Osteoblast (primary cell): ENCODE data around the gene ADAMTS20. TPM values are rescaled to one million over a fixed set of nuclear protein-coding genes. Genes with fewer than 3 reads are reported as not detected.

Experiments used
- DNase-seq: peaks from one replicate; pipeline ENCODE4 v3.0.0; 2011; ENCODE audit warnings: low spot score, mixed read lengths; ENCODE audit not compliant: insufficient read length; ENCODE audit errors: missing footprints
- H2AFZ ChIP-seq: 2 replicates; pipeline ENCODE4 v1.6.0; 2011; ENCODE audit warnings: mild to moderate bottlenecking, low read length
- H3K27ac ChIP-seq: 2 replicates; pipeline ENCODE4 v1.5.1; 2011; ENCODE audit warnings: mild to moderate bottlenecking, low read depth, low read length, moderate library complexity
- H3K27me3 ChIP-seq: 2 replicates; pipeline ENCODE4 v1.6.0; 2012; ENCODE audit warnings: mild to moderate bottlenecking, control low read depth, inconsistent platforms, low read length, moderate library complexity; ENCODE audit not compliant: insufficient read depth
- H3K36me3 ChIP-seq: 2 replicates; pipeline ENCODE4 v1.5.1; 2011; ENCODE audit warnings: mild to moderate bottlenecking, low read length, control low read depth, moderate library complexity; ENCODE audit not compliant: insufficient read depth
- H3K4me1 ChIP-seq: 2 replicates; pipeline ENCODE4 v1.5.1; 2011; ENCODE audit warnings: mild to moderate bottlenecking, low read length, control low read depth, moderate library complexity; ENCODE audit not compliant: insufficient read depth
- H3K4me2 ChIP-seq: 2 replicates; pipeline ENCODE4 v1.6.0; 2011; ENCODE audit warnings: mild to moderate bottlenecking, low read length; ENCODE audit not compliant: insufficient read depth
- H3K4me3 ChIP-seq: fragments of 200-600 bp; sonication (generic); 3 replicates; pipeline ENCODE4 v1.5.1; 2012; ENCODE audit warnings: mild to moderate bottlenecking, low read length, inconsistent platforms; ENCODE audit not compliant: insufficient read depth
- H3K79me2 ChIP-seq: 2 replicates; pipeline ENCODE4 v1.6.0; 2012; ENCODE audit warnings: mild to moderate bottlenecking, low read length, control low read depth, inconsistent platforms; ENCODE audit not compliant: insufficient read depth
- H3K9me3 ChIP-seq: 2 replicates; pipeline ENCODE4 v1.5.1; 2011; ENCODE audit warnings: low read depth, low read length, control low read depth
- H4K20me1 ChIP-seq: 2 replicates; pipeline ENCODE4 v1.6.0; 2012; ENCODE audit warnings: mild to moderate bottlenecking, low read length, control low read depth; ENCODE audit not compliant: insufficient read depth
- total RNA-seq: library from RNA; depleted of rRNA; stranded (reverse); fragments of >200 nt; gene quantifications from 2 replicates; pipeline ENCODE4 v1.2.3, GENCODE V29; 2012
- TF ChIP-seq, protein P1 (sequence below): IDR thresholded peaks from 2 replicates; pipeline ENCODE4 v1.5.1; 2011; ENCODE audit warnings: mild to moderate bottlenecking, low read depth, low read length, moderate library complexity; ENCODE audit errors: extremely low read depth

ADAMTS20 gene
- total RNA-seq, 1 donor, result not detected

- no peak overlapping the region for H3K4me3 ChIP-seq
- no peak overlapping the region for H2AFZ ChIP-seq
Measured at GRCh38 chr12:43578782-43579181, 26.8 kb upstream of the ADAMTS20 start.

GRCh38 chr12:43577381-43577780 is 25.4 kb upstream of the ADAMTS20 start:
- TF ChIP-seq, protein P1, sequence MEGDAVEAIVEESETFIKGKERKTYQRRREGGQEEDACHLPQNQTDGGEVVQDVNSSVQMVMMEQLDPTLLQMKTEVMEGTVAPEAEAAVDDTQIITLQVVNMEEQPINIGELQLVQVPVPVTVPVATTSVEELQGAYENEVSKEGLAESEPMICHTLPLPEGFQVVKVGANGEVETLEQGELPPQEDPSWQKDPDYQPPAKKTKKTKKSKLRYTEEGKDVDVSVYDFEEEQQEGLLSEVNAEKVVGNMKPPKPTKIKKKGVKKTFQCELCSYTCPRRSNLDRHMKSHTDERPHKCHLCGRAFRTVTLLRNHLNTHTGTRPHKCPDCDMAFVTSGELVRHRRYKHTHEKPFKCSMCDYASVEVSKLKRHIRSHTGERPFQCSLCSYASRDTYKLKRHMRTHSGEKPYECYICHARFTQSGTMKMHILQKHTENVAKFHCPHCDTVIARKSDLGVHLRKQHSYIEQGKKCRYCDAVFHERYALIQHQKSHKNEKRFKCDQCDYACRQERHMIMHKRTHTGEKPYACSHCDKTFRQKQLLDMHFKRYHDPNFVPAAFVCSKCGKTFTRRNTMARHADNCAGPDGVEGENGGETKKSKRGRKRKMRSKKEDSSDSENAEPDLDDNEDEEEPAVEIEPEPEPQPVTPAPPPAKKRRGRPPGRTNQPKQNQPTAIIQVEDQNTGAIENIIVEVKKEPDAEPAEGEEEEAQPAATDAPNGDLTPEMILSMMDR, result no peak

More at GRCh38 chr12:43578782-43579181, 26.8 kb upstream of the ADAMTS20 start:
- no peaks in the 10 kb centered on the region for H3K79me2 ChIP-seq
- H3K36me3 ChIP-seq, result no peaks in the 10 kb centered on the region
- DNase-seq, result no peak
- H3K27ac ChIP-seq, result no peak overlapping the region
- no peak overlapping the region for H3K4me2 ChIP-seq
- no peaks in the 10 kb centered on the region for H3K4me1 ChIP-seq
- H4K20me1 ChIP-seq, result no peaks in the 10 kb centered on the region
- no peaks in the 10 kb centered on the region for H3K27me3 ChIP-seq
- TF ChIP-seq, protein P1, result no peak
- no peaks in the 10 kb centered on the region for H3K9me3 ChIP-seq

DNA sequence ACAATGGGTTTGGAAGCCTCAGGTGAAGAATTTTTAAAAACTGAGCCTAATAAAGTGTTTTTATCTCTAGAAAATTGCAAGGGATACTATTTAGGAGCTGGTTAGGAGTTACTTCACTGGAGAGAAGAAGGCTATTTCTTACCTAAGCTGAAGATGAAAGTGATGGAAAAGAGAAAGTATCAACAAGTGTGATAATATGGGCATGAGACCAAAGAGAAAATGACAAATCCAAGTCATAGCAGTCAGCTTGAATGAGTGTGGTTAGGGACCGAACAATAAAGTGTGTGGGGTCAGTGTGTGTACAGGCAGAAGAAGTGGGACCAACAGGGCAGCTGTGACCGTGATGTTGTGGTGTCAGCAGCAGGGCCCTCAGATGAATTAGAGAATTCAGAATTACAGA is 24.2 kb upstream of the ADAMTS20 start:
- Histone ChIP-seq H3K4me1 (no peaks in the 10 kb centered on the region), H3K9me3 (no peaks in the 10 kb centered on the region), H3K79me2 (no peaks in the 10 kb centered on the region), H3K36me3 (no peaks in the 10 kb centered on the region), H4K20me1 (no peaks in the 10 kb centered on the region), H3K4me2 (no peak overlapping the region), H3K27ac (no peak overlapping the region), H3K27me3 (no peaks in the 10 kb centered on the region), H2AFZ (no peak overlapping the region), H3K4me3 (no peak overlapping the region)
- no peak for DNase-seq
- TF ChIP-seq, protein P1, result no peak

More at GRCh38 chr12:43577381-43577780, 25.4 kb upstream of the ADAMTS20 start:
- H3K4me2 ChIP-seq, result no peak overlapping the region
- no peaks in the 10 kb centered on the region for H3K27me3 ChIP-seq
- H3K9me3 ChIP-seq, result no peaks in the 10 kb centered on the region
- no peak for DNase-seq
- H3K4me1 ChIP-seq, result no peaks in the 10 kb centered on the region
- H4K20me1 ChIP-seq, result no peaks in the 10 kb centered on the region
- H3K79me2 ChIP-seq, result no peaks in the 10 kb centered on the region
- no peaks in the 10 kb centered on the region for H3K36me3 ChIP-seq
- H3K4me3 ChIP-seq, result no peak overlapping the region
- no peak overlapping the region for H3K27ac ChIP-seq
- no peak overlapping the region for H2AFZ ChIP-seq

DNA sequence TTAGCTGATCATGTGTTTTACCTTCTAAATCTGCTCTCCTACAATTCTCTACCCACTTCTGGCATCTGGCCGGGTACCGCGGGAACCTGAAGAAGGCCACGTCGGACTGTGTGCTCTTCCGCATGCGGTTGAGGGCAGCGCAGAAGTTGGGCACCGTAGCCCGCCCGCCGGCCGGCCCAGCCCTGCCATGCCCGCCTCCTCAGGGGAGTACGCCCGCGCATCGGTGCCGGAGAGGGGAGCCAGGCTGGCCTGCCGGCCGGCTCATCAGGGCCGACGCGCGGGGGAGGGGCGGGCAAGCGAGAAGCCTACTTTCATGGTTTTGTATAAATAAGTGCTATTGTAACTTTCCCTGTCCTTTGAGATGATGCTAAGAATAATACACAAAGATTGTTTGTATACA is 19.9 kb upstream of the ADAMTS20 start:
- H3K27ac ChIP-seq, result no peak overlapping the region
- TF ChIP-seq, protein P1, result no peak
- H3K79me2 ChIP-seq, result no peaks in the 10 kb centered on the region

More for the DNA sequence above, 19.9 kb upstream of the ADAMTS20 start:
- H3K36me3 ChIP-seq, result no peaks in the 10 kb centered on the region
- no peaks in the 10 kb centered on the region for H3K27me3 ChIP-seq
- no peak for DNase-seq
- no peaks in the 10 kb centered on the region for H3K4me1 ChIP-seq
- no peak overlapping the region for H2AFZ ChIP-seq
- no peaks in the 10 kb centered on the region for H3K9me3 ChIP-seq
- no peaks in the 10 kb centered on the region for H4K20me1 ChIP-seq
- H3K4me2 ChIP-seq, result no peak overlapping the region
- no peak overlapping the region for H3K4me3 ChIP-seq
